C4-2B (cell line): ENCODE measurements around the gene SYT7.

Experiments used
- H3K27ac ChIP-seq: fragments of 450-650 bp; 2 replicates; pipeline ENCODE4 v1.5.1; 2017
- ZFX ChIP-seq: fragments of 450-650 bp; IDR thresholded peaks from 2 replicates; pipeline ENCODE4 v1.6.1; 2017
- TF ChIP-seq, protein P1 (sequence below): fragments of 450-650 bp; conservative IDR thresholded peaks from 2 replicates; pipeline ENCODE4 v1.5.1; 2017; ENCODE audit warnings: mild to moderate bottlenecking

SYT7 gene

GRCh38 chr11:61529537-61530225, 51.2 kb downstream of the SYT7 start:
- H3K27ac ChIP-seq = no peak overlapping the region
- TF ChIP-seq, protein P1, sequence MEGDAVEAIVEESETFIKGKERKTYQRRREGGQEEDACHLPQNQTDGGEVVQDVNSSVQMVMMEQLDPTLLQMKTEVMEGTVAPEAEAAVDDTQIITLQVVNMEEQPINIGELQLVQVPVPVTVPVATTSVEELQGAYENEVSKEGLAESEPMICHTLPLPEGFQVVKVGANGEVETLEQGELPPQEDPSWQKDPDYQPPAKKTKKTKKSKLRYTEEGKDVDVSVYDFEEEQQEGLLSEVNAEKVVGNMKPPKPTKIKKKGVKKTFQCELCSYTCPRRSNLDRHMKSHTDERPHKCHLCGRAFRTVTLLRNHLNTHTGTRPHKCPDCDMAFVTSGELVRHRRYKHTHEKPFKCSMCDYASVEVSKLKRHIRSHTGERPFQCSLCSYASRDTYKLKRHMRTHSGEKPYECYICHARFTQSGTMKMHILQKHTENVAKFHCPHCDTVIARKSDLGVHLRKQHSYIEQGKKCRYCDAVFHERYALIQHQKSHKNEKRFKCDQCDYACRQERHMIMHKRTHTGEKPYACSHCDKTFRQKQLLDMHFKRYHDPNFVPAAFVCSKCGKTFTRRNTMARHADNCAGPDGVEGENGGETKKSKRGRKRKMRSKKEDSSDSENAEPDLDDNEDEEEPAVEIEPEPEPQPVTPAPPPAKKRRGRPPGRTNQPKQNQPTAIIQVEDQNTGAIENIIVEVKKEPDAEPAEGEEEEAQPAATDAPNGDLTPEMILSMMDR = no peak
- TF ChIP-seq ZFX = no peak

GRCh38 chr11:61528114-61528513, 52.8 kb downstream of the SYT7 start:
- no peak overlapping the region for H3K27ac ChIP-seq
- no peak for TF ChIP-seq ZFX
- TF ChIP-seq, protein P1 = no peak

DNA sequence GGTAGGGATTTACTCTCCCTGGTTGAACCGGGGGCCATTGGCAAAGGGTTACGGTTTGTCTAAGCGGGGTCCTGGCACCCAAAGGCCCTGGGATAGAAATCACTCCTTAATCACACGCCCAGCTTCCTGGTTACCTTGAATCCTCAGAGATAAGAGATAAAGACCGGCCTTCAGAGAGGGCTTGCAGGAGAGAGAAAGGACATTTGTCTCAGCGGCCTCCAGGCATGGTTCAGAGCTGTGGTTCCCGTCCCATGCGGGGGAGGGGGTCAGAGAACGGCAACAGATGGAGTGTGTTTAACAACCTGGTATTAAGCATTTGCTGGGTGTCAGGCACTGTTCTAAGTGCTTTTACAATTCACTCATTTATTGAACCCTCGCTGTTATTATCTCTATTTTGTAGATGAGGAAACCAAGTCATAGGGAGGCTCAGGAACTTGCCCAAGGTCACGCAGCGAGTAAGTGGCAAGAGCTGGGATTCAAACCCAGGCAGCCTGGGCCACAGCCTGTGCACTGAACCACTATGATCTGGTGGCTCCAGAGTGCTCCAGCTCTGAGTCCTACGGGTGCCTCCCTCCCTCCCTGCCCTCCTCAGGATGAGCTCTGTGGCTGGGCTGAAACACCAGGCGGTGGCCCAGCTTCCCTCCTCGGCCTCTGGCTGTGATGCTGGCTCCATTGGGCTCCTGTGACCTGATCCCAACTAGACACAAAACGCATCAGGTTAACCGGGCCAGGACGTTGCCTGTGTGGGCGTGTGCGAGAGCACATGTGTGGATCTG, 53.7 kb downstream of the SYT7 start:
- TF ChIP-seq, protein P1 = no peak
- no peak for TF ChIP-seq ZFX
- H3K27ac ChIP-seq = no peak overlapping the region

GRCh38 chr11:61526229-61526628, 54.6 kb downstream of the SYT7 start:
- no peak overlapping the region for H3K27ac ChIP-seq
- no peak for TF ChIP-seq ZFX
- TF ChIP-seq, protein P1 = no peak

GRCh38 chr11:61524963-61525587, 55.8 kb downstream of the SYT7 start:
- TF ChIP-seq, protein P1 = no peak
- TF ChIP-seq ZFX = no peak
- H3K27ac ChIP-seq = no peak overlapping the region

DNA sequence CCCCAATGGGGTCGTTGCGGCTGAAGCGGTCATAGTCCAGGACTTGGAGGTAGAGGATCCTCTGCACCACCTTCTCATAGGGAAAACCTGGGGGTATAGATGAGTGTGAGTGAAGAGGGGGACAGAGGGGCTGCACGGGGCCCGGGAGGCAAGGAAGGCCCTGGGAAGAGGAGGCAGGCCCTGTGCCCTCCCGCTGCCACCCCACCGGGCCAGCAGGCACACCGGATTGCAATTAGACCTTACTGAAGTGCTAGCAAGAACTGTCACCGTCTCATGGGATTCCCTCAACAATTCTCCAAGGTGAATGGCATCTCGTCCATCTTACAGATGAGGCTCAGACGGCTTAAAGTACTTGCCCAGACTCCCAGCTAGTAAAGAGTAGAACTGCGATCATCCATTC, 56.4 kb downstream of the SYT7 start:
- no peak overlapping the region for H3K27ac ChIP-seq
- TF ChIP-seq ZFX = no peak
- TF ChIP-seq, protein P1 = no peak

DNA sequence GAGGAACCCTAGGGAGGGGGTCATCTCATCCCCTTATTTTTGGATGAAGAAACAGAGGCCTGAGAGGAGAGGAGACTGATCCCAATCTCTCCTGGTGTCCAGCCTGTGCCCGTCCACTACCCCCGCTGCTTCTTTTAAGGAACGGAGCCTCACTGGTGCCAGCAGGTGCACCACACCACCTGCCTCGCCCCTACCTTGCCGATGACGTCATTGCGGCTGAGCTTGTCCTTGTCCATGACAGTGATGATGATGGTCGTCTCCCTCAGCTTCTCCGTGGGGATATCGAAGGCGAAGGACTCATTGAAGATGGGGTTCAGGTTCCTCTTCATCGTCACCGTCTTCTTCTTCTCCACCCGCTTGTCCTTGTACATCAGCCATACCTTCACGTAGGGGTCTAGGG, 58.0 kb downstream of the SYT7 start:
- H3K27ac ChIP-seq = no peak overlapping the region
- TF ChIP-seq ZFX = no peak
- TF ChIP-seq, protein P1 = no peak
